Heart right ventricle (tissue), 16 donors: ENCODE data around the gene TRIP11. TPM values are rescaled to one million over a fixed set of nuclear protein-coding genes. Genes with fewer than 3 reads are reported as not detected.

Experiments
- ATAC-seq, 8 donors: fragments of 200-7000 bp; cut with Tn5 transposase; one replicate each; pipeline ENCODE4 v1.9.1; 2020; ENCODE audit warnings: mild to moderate bottlenecking in 8 of 8, moderate library complexity in 8 of 8, moderate number of reproducible peaks in 1 of 8
- DNase-seq, 2 donors: peaks; one replicate each; pipeline ENCODE4 v3.0.0-alpha.2; 2020
- H3K27ac ChIP-seq, 10 donors: fragments of 200-600 bp; sonication (generic) in 2 of 10; one replicate each; pipeline versions ENCODE4 v1.5.0 to v1.8.0; 2020 to 2022; ENCODE audit warnings: mild to moderate bottlenecking in 3 of 10
- H3K27me3 ChIP-seq, 7 donors: fragments of 200-600 bp; one replicate each; pipeline ENCODE4 v1.8.0; 2021 to 2022; ENCODE audit warnings: mild to moderate bottlenecking in 2 of 7
- H3K36me3 ChIP-seq, 9 donors: fragments of 200-600 bp; sonication (generic) in 1 of 9; one replicate each; pipeline versions ENCODE4 v1.5.0 to v1.8.0; 2020 to 2022; ENCODE audit warnings: mild to moderate bottlenecking in 2 of 9
- H3K4me1 ChIP-seq, 9 donors: fragments of 200-600 bp; sonication (generic) in 1 of 9; one replicate each; pipeline versions ENCODE4 v1.5.0 to v1.8.0; 2020 to 2022; ENCODE audit warnings: mild to moderate bottlenecking in 4 of 9
- H3K4me3 ChIP-seq, 10 donors: fragments of 200-600 bp; sonication (generic) in 2 of 10; one replicate each; pipeline versions ENCODE4 v1.5.0 to v1.8.0; 2020 to 2022; ENCODE audit warnings: mild to moderate bottlenecking in 7 of 10, moderate library complexity in 2 of 10
- H3K9me3 ChIP-seq, 11 donors: fragments of 200-600 bp in 10 of 11; sonication (generic) in 2 of 11; one replicate each; pipeline versions ENCODE4 v1.5.0 to v1.8.0; 2013 to 2022; ENCODE audit warnings: mild to moderate bottlenecking in 2 of 11, control low read depth in 1 of 11, moderate library complexity in 1 of 11
- CTCF ChIP-seq, 9 donors: fragments of 200-600 bp; sonication (generic) in 2 of 9; IDR thresholded peaks; one replicate each; pipeline versions ENCODE4 v1.5.0 to v1.8.0; 2021 to 2022; ENCODE audit warnings: antibody characterized with exemption in 9 of 9, mild to moderate bottlenecking in 5 of 9, moderate library complexity in 1 of 9
- WGBS, 2 donors: extraction: QIAGEN DNeasy Blood & Tissue Kit; methylation state at CpG; one replicate each; pipeline ENCODE4 v1.1.7; 2013; ENCODE audit warnings: inconsistent platforms in 1 of 2; 5-methylcytosine and 5-hydroxymethylcytosine counted together
- intact Hi-C, 10 donors: fragments of 100-400 bp; cut with DNase I; formaldehyde crosslinking; loops; one replicate each; pipeline versions ENCODE4 v1.11.1 to v1.14.2; 2022
- polyA plus RNA-seq, 2 donors: library from polyadenylated mRNA; stranded (reverse); fragments of 200-250 nt; gene quantifications; one replicate each; pipeline ENCODE4 v1.2.3, GENCODE V29; 2013
- total RNA-seq, 10 donors: library from RNA; stranded (reverse); fragmentation: NEBNext Ultra II Directional in 3 of 10; extraction: Animal tissue kit (Norgen Biotek cat#: 25700) in 3 of 10; gene quantifications; one replicate each; pipeline versions ENCODE4 v1.2.1 to v1.2.4, GENCODE V29; 2021 to 2023
- donor health status: Arrhythmogenic right ventricular cardiomyopathy.
- donor health status: ischemic (EF 13 %, LVEDD 7.1; RV severe dilation, severe dysfunction).
- donor health status: healthy with polysubstance abuse.
- donor health status: DM: no; HTN: yes; CAD: no.
- donor health status: DM: no; HTN: no; CAD: no.
- donor health status: ischemic (EF 25% LVEDD 6.9; RV normal size, moderate dysfunction).
- donor health status: ischemic (EF 25% LVEDD 5.7; RV mildly dilated, moderate dysfunction).
- donor health status: healthy.
- donor health status: DM: yes; HTN: yes; CAD: no.
- donor health status: Ischemic cardiomyopathy.
- donor health status: ischemic (EF 35%, LVEDD 5.7; RV mildly dilated, moderate dysfunction).
- donor health status: nonischemic (EF 11% LVEDD 7.7; RV severe dilation, severe dysfunction).
- donor health status: DM: yes; HTN: yes; CAD: no.
- donor health status: PGD.
- donor health status: ischemic (EF 29% LVEDD 5.4; RV normal size, mild dysfunction).
- donor health status: nonischemic (EF 23%, LVEDD 6.1; RV moderate dilation, normal function).

The TRIP11 gene
- total and polyA plus RNA-seq, 12 donors = 4.0 to 73.3 (median 56.5) TPM

GRCh38 chr14:91918186-91918883 is 121.5 kb downstream of the TRIP11 start:
- intact Hi-C loops = no loop called here
- WGBS, 2 donors = 58 to 60% methylated on average over 5 of the region's 5 CpGs
- H3K36me3 ChIP-seq = peaks cover 0 to 8% (median 0%) of the 10 kb centered on the region in 9 donors
- DNase-seq = no peak
- TF ChIP-seq CTCF (IDR thresholded peaks at IDR 0.05) = no peak
- H3K4me1 ChIP-seq = peaks cover 0 to 43% (median 4%) of the 10 kb centered on the region in 9 donors
- ATAC-seq = peak in 3 of 8 donors; percentile 24 to 37 (median 34)
- H3K27me3 ChIP-seq = no peaks in the 10 kb centered on the region
- no peak overlapping the region for H3K4me3 ChIP-seq
- H3K9me3 ChIP-seq = peaks cover 0 to 9% (median 0%) of the 10 kb centered on the region in 11 donors
- H3K27ac ChIP-seq = peak overlapping the region in 7 of 10 donors; percentile 23 to 82 (median 58)

Other genes starting within 250 kb of the TRIP11 start
- 10 to 100 TPM in 1 of 10 donors, 1 to 10 TPM in 9; 1.8 to 12.4 (median 3.8) TPM for gene TC2N, start 172.5 kb downstream of the TRIP11 start, total RNA-seq
- 1 to 10 TPM; 1.8 to 5.0 TPM for gene TC2N, start 172.5 kb downstream of the TRIP11 start, polyA plus RNA-seq
- gene FBLN5, start 92.4 kb downstream of the TRIP11 start, total RNA-seq = 10 to 100 TPM; 25.3 to 91.5 (median 36.6) TPM
- 10 to 100 TPM; 46.5 to 65.9 TPM for gene FBLN5, start 92.4 kb downstream of the TRIP11 start, polyA plus RNA-seq
- 10 to 100 TPM; 12.3 to 20.5 (median 17.0) TPM for gene ATXN3, start 66.5 kb upstream of the TRIP11 start, total RNA-seq
- gene ATXN3, start 66.5 kb upstream of the TRIP11 start, polyA plus RNA-seq = 10 to 100 TPM in 1 of 2 donors, 1 to 10 TPM in 1; 7.0 to 11.6 TPM
- gene NDUFB1, start 81.6 kb upstream of the TRIP11 start, total RNA-seq = 100 to 1,000 TPM; 340 to 642 (median 481) TPM
- 1,000 to 10,000 TPM in 1 of 2 donors, 100 to 1,000 TPM in 1; 878 to 6,426 TPM for gene NDUFB1, start 81.6 kb upstream of the TRIP11 start, polyA plus RNA-seq
- gene CPSF2, start 81.9 kb upstream of the TRIP11 start, total RNA-seq = 10 to 100 TPM; 35.0 to 50.3 (median 43.2) TPM
- 1 to 10 TPM; 4.8 to 8.7 TPM for gene CPSF2, start 81.9 kb upstream of the TRIP11 start, polyA plus RNA-seq